NB4 (cell line): Measurements from ENCODE around the gene HAGHL.

ENCODE experiments used
- DNase-seq: peaks from one replicate; pipeline ENCODE4 v3.0.0; 2010; ENCODE audit warnings: low read depth
- H3K4me3 ChIP-seq: one replicate; pipeline ENCODE4 v1.5.1; 2011; ENCODE audit warnings: mild to moderate bottlenecking, low read depth, low read length, moderate library complexity
- CTCF ChIP-seq: IDR thresholded peaks from one replicate; pipeline ENCODE4 v1.5.1; 2012; ENCODE audit warnings: low read depth, low read length
- MAX ChIP-seq: IDR thresholded peaks from 2 replicates; pipeline ENCODE4 v1.6.1; 2011; ENCODE audit warnings: low read depth, low read length
- MYC ChIP-seq: IDR thresholded peaks from 2 replicates; pipeline ENCODE4 v1.6.1; 2011; ENCODE audit warnings: low read depth, low read length
- POLR2A ChIP-seq: IDR thresholded peaks from 2 replicates; pipeline ENCODE4 v1.6.1; 2011; ENCODE audit warnings: mild to moderate bottlenecking; ENCODE audit not compliant: insufficient read length; ENCODE audit errors: extremely low read depth

Gene HAGHL

GRCh38 chr16:726438-727290 lies at the start of gene HAGHL, which contains the start of gene CCDC78:
Gene HAGHL (plus strand): TSS chr16:727106. CDS start chr16:727510, 404 bp downstream.
Gene CCDC78 (minus strand): TSS chr16:726443. CDS start chr16:726367, 76 bp downstream.
- TF ChIP-seq MAX (0 out of 2 replicates have a peak, but pooled peaks have one; percentile 34), POLR2A (no peak)
- peak; percentile 80 for DNase-seq
- peak within 1 kb of the TSS; percentile 69 for H3K4me3 ChIP-seq

- H3K4me3 ChIP-seq, result no peak overlapping the region
- TF ChIP-seq CTCF (no peak), MYC (no peak), POLR2A (no peak), MAX (no peak)
- DNase-seq, result no peak
These were observed 49.4 kb upstream of the HAGHL start for GRCh38 chr16:677316-678190.

- TF ChIP-seq MYC, result no peak
- no peak for TF ChIP-seq MAX
- no peak for TF ChIP-seq POLR2A
- no peak for TF ChIP-seq CTCF
- DNase-seq, result no peak
- H3K4me3 ChIP-seq, result no peak overlapping the region
These were observed 48.6 kb upstream of the HAGHL start for GRCh38 chr16:678209-678857.

GRCh38 chr16:678858-679813 lies 47.8 kb upstream of the HAGHL start:
- DNase-seq, result peak; percentile 70
- H3K4me3 ChIP-seq, result peak overlapping the region; percentile 34

More at GRCh38 chr16:678858-679813, 47.8 kb upstream of the HAGHL start:
- TF ChIP-seq CTCF (no peak), MAX (peak; percentile 58; the same call in 1 of the 2 replicates), POLR2A (peak; percentile 37), MYC (peak; percentile 30; the same call in 1 of the 2 replicates)
